ENCODE data around the gene RFLNA. TPM values are rescaled to one million over a fixed set of nuclear protein-coding genes. Genes with fewer than 3 reads are reported as not detected.
A peak's percentile ranks its signal among the peaks of the same experiment; 100 is the strongest.

RFLNA gene
- polyA plus RNA-seq, 1 donor (not counting 4 experiments of a cell fraction or from before 2014, with no cell fraction given) = 1.1 TPM

GRCh38 chr12:124248941-124249825, 45.7 kb upstream of the RFLNA start:
- FAIRE-seq = no peak
- no peak for DNase-seq (ENCODE audit: low read depth, low spot score)
- H4K20me1 ChIP-seq (ENCODE audit: control insufficient read depth, extremely low read depth, insufficient read depth, low read length) = no peaks in the 10 kb centered on the region
- peak overlapping the region; percentile 8 for H2AFZ ChIP-seq (ENCODE audit: control insufficient read depth, low read length)
- H3K4me3 ChIP-seq (ENCODE audit: control insufficient read depth in 2 of 3, extremely low read depth in 1 of 3, insufficient read depth in 2 of 3, low read depth in 1 of 3, low read length in 3 of 3) = no peak overlapping the region
- TF ChIP-seq CTCF (optimal IDR thresholded peaks at IDR 0.05 in 1 of 3, IDR thresholded peaks at IDR 0.05 in 1 of 3, conservative IDR thresholded peaks at IDR 0.05 in 1 of 3; ENCODE audit: extremely low read depth in 1 of 3, insufficient read depth in 2 of 3, low read length in 3 of 3) = no peak
- no peaks in the 10 kb centered on the region for H3K9me3 ChIP-seq (ENCODE audit: control insufficient read depth, low read depth, low read length)
- no peak overlapping the region for H3K9ac ChIP-seq (ENCODE audit: control insufficient read depth, extremely low read depth, insufficient read depth, low read length)
- H3K27ac ChIP-seq (ENCODE audit: control insufficient read depth, insufficient read depth, low read length) = no peak overlapping the region
- H3K9me1 ChIP-seq (ENCODE audit: control insufficient read depth, extremely low read depth, insufficient read depth, low read length) = no peaks in the 10 kb centered on the region
- dilution Hi-C loops (cut with MboI; ENCODE audit: extremely low pct_ligation_motif_present, low sequenced_read_pairs) = no loop called here
- no peaks in the 10 kb centered on the region for H3K36me3 ChIP-seq (ENCODE audit: control insufficient read depth in 2 of 2, extremely low read depth in 1 of 2, insufficient read depth in 2 of 2, low read length in 2 of 2)
- H3K79me2 ChIP-seq (ENCODE audit: control insufficient read depth, insufficient read depth, low read length) = no peaks in the 10 kb centered on the region
- peaks cover 7% of the 10 kb centered on the region for H3K27me3 ChIP-seq (ENCODE audit: control insufficient read depth, extremely low read depth, insufficient read depth, low read length)
- no peak overlapping the region for H3K4me2 ChIP-seq (ENCODE audit: control insufficient read depth, extremely low read depth, insufficient read depth, low read depth, low read length)
- no peaks in the 10 kb centered on the region for H3K4me1 ChIP-seq (ENCODE audit: control insufficient read depth, extremely low read depth, insufficient read depth, low read length)

GRCh38 chr12:124251186-124251585, 43.7 kb upstream of the RFLNA start:
- no peaks in the 10 kb centered on the region for H3K79me2 ChIP-seq (ENCODE audit: control insufficient read depth, insufficient read depth, low read length)
- no peak overlapping the region for H3K9ac ChIP-seq (ENCODE audit: control insufficient read depth, extremely low read depth, insufficient read depth, low read length)
- H3K9me1 ChIP-seq (ENCODE audit: control insufficient read depth, extremely low read depth, insufficient read depth, low read length) = no peaks in the 10 kb centered on the region
- no peaks in the 10 kb centered on the region for H3K9me3 ChIP-seq (ENCODE audit: control insufficient read depth, low read depth, low read length)
- H3K36me3 ChIP-seq (ENCODE audit: control insufficient read depth in 2 of 2, extremely low read depth in 1 of 2, insufficient read depth in 2 of 2, low read length in 2 of 2) = no peaks in the 10 kb centered on the region
- H3K4me1 ChIP-seq (ENCODE audit: control insufficient read depth, extremely low read depth, insufficient read depth, low read length) = no peaks in the 10 kb centered on the region
- dilution Hi-C loops (cut with MboI; ENCODE audit: extremely low pct_ligation_motif_present, low sequenced_read_pairs) = no loop called here
- H3K27ac ChIP-seq (ENCODE audit: control insufficient read depth, insufficient read depth, low read length) = no peak overlapping the region
- TF ChIP-seq EZH2 (IDR thresholded peaks at IDR 0.05; ENCODE audit: low read length) = no peak
- no peak for TF ChIP-seq CTCF (optimal IDR thresholded peaks at IDR 0.05 in 1 of 3, IDR thresholded peaks at IDR 0.05 in 1 of 3, conservative IDR thresholded peaks at IDR 0.05 in 1 of 3; ENCODE audit: extremely low read depth in 1 of 3, insufficient read depth in 2 of 3, low read length in 3 of 3)
- H2AFZ ChIP-seq (ENCODE audit: control insufficient read depth, low read length) = no peak overlapping the region
- H3K4me2 ChIP-seq (ENCODE audit: control insufficient read depth, extremely low read depth, insufficient read depth, low read depth, low read length) = no peak overlapping the region
- no peak for FAIRE-seq
- no peak for DNase-seq (ENCODE audit: low read depth, low spot score)
- peaks cover 17% of the 10 kb centered on the region for H3K27me3 ChIP-seq (ENCODE audit: control insufficient read depth, extremely low read depth, insufficient read depth, low read length)
- no peaks in the 10 kb centered on the region for H4K20me1 ChIP-seq (ENCODE audit: control insufficient read depth, extremely low read depth, insufficient read depth, low read length)
- H3K4me3 ChIP-seq (ENCODE audit: control insufficient read depth in 2 of 3, extremely low read depth in 1 of 3, insufficient read depth in 2 of 3, low read depth in 1 of 3, low read length in 3 of 3) = no peak overlapping the region
